ENCODE results near the gene MAST2. TPM values are rescaled to one million over a fixed set of nuclear protein-coding genes. Genes with fewer than 3 reads are reported as not detected.
"Not testable (repeated sequence)": the region's sequence is repeated elsewhere in the genome, so short reads cannot be mapped to it uniquely, and the experiment has no call there.

The MAST2 gene
- total RNA-seq, 5 donors from 2014 or later (not counting 1 experiment from before 2014, with no cell fraction given) = 7.4 to 9.7 (median 7.6) TPM

- 100% methylated on average over 1 of the region's 4 CpGs for WGBS (ENCODE audit: insufficient coverage)
- H3K27me3 ChIP-seq (replicated peaks in 1 of 2; ENCODE audit: control insufficient read depth in 2 of 2, extremely low read depth in 1 of 2, insufficient read depth in 2 of 2, low read length in 1 of 2); POLR2A ChIA-PET; H3K27me3 Mint-ChIP-seq; H3K36me3 ChIP-seq (ENCODE audit: control insufficient read depth in 2 of 2, extremely low read depth in 1 of 2, insufficient read depth in 1 of 2, low read length in 1 of 2); H3K9me3 Mint-ChIP-seq; H3K4me1 ChIP-seq (ENCODE audit: control insufficient read depth in 1 of 2, extremely low read depth in 1 of 2, insufficient read depth in 2 of 2, low read length in 2 of 2); H3K4me3 ChIP-seq (ENCODE audit: control insufficient read depth in 1 of 2, extremely low read depth in 1 of 2, low read length in 1 of 2); H3K4me3 Mint-ChIP-seq; H3K4me1 Mint-ChIP-seq; H3K27ac Mint-ChIP-seq; CTCF ChIA-PET; ATAC-seq (replicated peaks in 1 of 4); H3K27ac ChIP-seq (ENCODE audit: low read length); H3K9me3 ChIP-seq; DNase-seq: not testable (repeated sequence)
- H3K36me3 Mint-ChIP-seq = peaks cover 13% of the 10 kb centered on the region
Measured at GRCh38 chr1:45844000-45844399, 40.6 kb downstream of the MAST2 start.

- ChIA-PET POLR2A (no interaction called here), CTCF (no interaction called here)
- ATAC-seq (replicated peaks in 1 of 4) (no peak), DNase-seq (no peak)
- Mint-ChIP-seq H3K27me3 (no peaks in the 10 kb centered on the region), H3K27ac (no peak overlapping the region), H3K36me3 (peaks cover 26% of the 10 kb centered on the region), H3K9me3 (peaks cover 0 to 23% (median 11%) of the 10 kb centered on the region in 3 donors), H3K4me3 (no peak overlapping the region), H3K4me1 (peaks cover 5 to 9% (median 5%) of the 10 kb centered on the region in 3 donors)
- Histone ChIP-seq H3K4me3 (ENCODE audit: control insufficient read depth in 1 of 2, extremely low read depth in 1 of 2, low read length in 1 of 2) (no peak overlapping the region), H3K36me3 (ENCODE audit: control insufficient read depth in 2 of 2, extremely low read depth in 1 of 2, insufficient read depth in 1 of 2, low read length in 1 of 2) (no peaks in the 10 kb centered on the region), H3K9me3 (no peaks in the 10 kb centered on the region), H3K27ac (ENCODE audit: low read length) (no peak overlapping the region), H3K4me1 (ENCODE audit: control insufficient read depth in 1 of 2, extremely low read depth in 1 of 2, insufficient read depth in 2 of 2, low read length in 2 of 2) (no peaks in the 10 kb centered on the region), H3K27me3 (replicated peaks in 1 of 2; ENCODE audit: control insufficient read depth in 2 of 2, extremely low read depth in 1 of 2, insufficient read depth in 2 of 2, low read length in 1 of 2) (no peaks in the 10 kb centered on the region)
- no CpG with 5 or more reads among the region's 3 CpGs for WGBS (ENCODE audit: insufficient coverage)
Measured at GRCh38 chr1:45846931-45847330, 43.5 kb downstream of the MAST2 start.

- H3K36me3 ChIP-seq (ENCODE audit: control insufficient read depth in 2 of 2, extremely low read depth in 1 of 2, insufficient read depth in 1 of 2, low read length in 1 of 2) = no peaks in the 10 kb centered on the region
- Mint-ChIP-seq H3K4me3 (no peak overlapping the region), H3K36me3 (peaks cover 26% of the 10 kb centered on the region), H3K27me3 (no peaks in the 10 kb centered on the region), H3K4me1 (peaks cover 4 to 5% (median 4%) of the 10 kb centered on the region in 3 donors), H3K9me3 (peaks cover 0 to 23% (median 11%) of the 10 kb centered on the region in 3 donors), H3K27ac (no peak overlapping the region)
- H3K9me3 ChIP-seq = no peaks in the 10 kb centered on the region
- POLR2A ChIA-PET = no interaction called here
- ATAC-seq (replicated peaks in 1 of 4) (no peak), DNase-seq (no peak)
- no peaks in the 10 kb centered on the region for H3K27me3 ChIP-seq (replicated peaks in 1 of 2; ENCODE audit: control insufficient read depth in 2 of 2, extremely low read depth in 1 of 2, insufficient read depth in 2 of 2, low read length in 1 of 2)
- CTCF ChIA-PET = no interaction called here
- no peak overlapping the region for H3K27ac ChIP-seq (ENCODE audit: low read length)
- no peaks in the 10 kb centered on the region for H3K4me1 ChIP-seq (ENCODE audit: control insufficient read depth in 1 of 2, extremely low read depth in 1 of 2, insufficient read depth in 2 of 2, low read length in 2 of 2)
- H3K4me3 ChIP-seq (ENCODE audit: control insufficient read depth in 1 of 2, extremely low read depth in 1 of 2, low read length in 1 of 2) = no peak overlapping the region
- WGBS (ENCODE audit: insufficient coverage) = no CpG with 5 or more reads among the region's 2 CpGs
Measured at GRCh38 chr1:45848097-45848496, 44.7 kb downstream of the MAST2 start.

GRCh38 chr1:45848714-45849113 lies 45.3 kb downstream of the MAST2 start:
- POLR2A ChIA-PET = no interaction called here
- no peak for ATAC-seq (replicated peaks in 1 of 4)
- H3K27ac Mint-ChIP-seq = no peak overlapping the region

GRCh38 chr1:45850017-45850416 lies 46.6 kb downstream of the MAST2 start:
- H3K27me3 Mint-ChIP-seq = no peaks in the 10 kb centered on the region
- H3K9me3 Mint-ChIP-seq = peaks cover 0 to 23% (median 11%) of the 10 kb centered on the region in 3 donors
- Histone ChIP-seq H3K9me3 (no peaks in the 10 kb centered on the region), H3K4me1 (ENCODE audit: control insufficient read depth in 1 of 2, extremely low read depth in 1 of 2, insufficient read depth in 2 of 2, low read length in 2 of 2) (no peaks in the 10 kb centered on the region), H3K4me3 (ENCODE audit: control insufficient read depth in 1 of 2, extremely low read depth in 1 of 2, low read length in 1 of 2) (no peak overlapping the region), H3K27ac (ENCODE audit: low read length) (no peak overlapping the region), H3K36me3 (ENCODE audit: control insufficient read depth in 2 of 2, extremely low read depth in 1 of 2, insufficient read depth in 1 of 2, low read length in 1 of 2) (no peaks in the 10 kb centered on the region), H3K27me3 (replicated peaks in 1 of 2; ENCODE audit: control insufficient read depth in 2 of 2, extremely low read depth in 1 of 2, insufficient read depth in 2 of 2, low read length in 1 of 2) (no peaks in the 10 kb centered on the region)
- peaks cover 26% of the 10 kb centered on the region for H3K36me3 Mint-ChIP-seq
- ChIA-PET CTCF (no interaction called here), POLR2A (interaction anchor here in 1 of 2 donors (0.6 kb wide), 1 partner anchor 377 kb away, joined by 3 read pairs; no protein-coding TSS in a partner anchor)
- H3K4me1 Mint-ChIP-seq = no peaks in the 10 kb centered on the region
- no peak overlapping the region for H3K27ac Mint-ChIP-seq
- DNase-seq (no peak), ATAC-seq (replicated peaks in 1 of 4) (no peak)
- WGBS (ENCODE audit: insufficient coverage) = no CpG with 5 or more reads among the region's 2 CpGs
- H3K4me3 Mint-ChIP-seq = no peak overlapping the region

More at GRCh38 chr1:45848714-45849113, 45.3 kb downstream of the MAST2 start:
- Mint-ChIP-seq H3K9me3 (peaks cover 0 to 23% (median 11%) of the 10 kb centered on the region in 3 donors), H3K4me3 (no peak overlapping the region), H3K36me3 (peaks cover 26% of the 10 kb centered on the region), H3K27me3 (no peaks in the 10 kb centered on the region), H3K4me1 (no peaks in the 10 kb centered on the region)
- Histone ChIP-seq H3K4me3 (ENCODE audit: control insufficient read depth in 1 of 2, extremely low read depth in 1 of 2, low read length in 1 of 2) (no peak overlapping the region), H3K36me3 (ENCODE audit: control insufficient read depth in 2 of 2, extremely low read depth in 1 of 2, insufficient read depth in 1 of 2, low read length in 1 of 2) (no peaks in the 10 kb centered on the region), H3K27ac (ENCODE audit: low read length) (no peak overlapping the region), H3K9me3 (no peaks in the 10 kb centered on the region), H3K4me1 (ENCODE audit: control insufficient read depth in 1 of 2, extremely low read depth in 1 of 2, insufficient read depth in 2 of 2, low read length in 2 of 2) (no peaks in the 10 kb centered on the region), H3K27me3 (replicated peaks in 1 of 2; ENCODE audit: control insufficient read depth in 2 of 2, extremely low read depth in 1 of 2, insufficient read depth in 2 of 2, low read length in 1 of 2) (no peaks in the 10 kb centered on the region)
- no CpG with 5 or more reads among the region's 2 CpGs for WGBS (ENCODE audit: insufficient coverage)
- no peak for DNase-seq
- CTCF ChIA-PET = no interaction called here

GRCh38 chr1:45854724-45855123 lies 51.3 kb downstream of the MAST2 start:
- Mint-ChIP-seq H3K27ac (no peak overlapping the region), H3K4me3 (no peak overlapping the region), H3K4me1 (no peaks in the 10 kb centered on the region), H3K27me3 (no peaks in the 10 kb centered on the region), H3K36me3 (peaks cover 13% of the 10 kb centered on the region), H3K9me3 (peaks cover 0 to 15% (median 9%) of the 10 kb centered on the region in 3 donors)
- ATAC-seq (replicated peaks in 1 of 4) (no peak), DNase-seq (no peak)
- Histone ChIP-seq H3K9me3 (no peaks in the 10 kb centered on the region), H3K4me1 (ENCODE audit: control insufficient read depth in 1 of 2, extremely low read depth in 1 of 2, insufficient read depth in 2 of 2, low read length in 2 of 2) (no peaks in the 10 kb centered on the region), H3K27me3 (replicated peaks in 1 of 2; ENCODE audit: control insufficient read depth in 2 of 2, extremely low read depth in 1 of 2, insufficient read depth in 2 of 2, low read length in 1 of 2) (no peaks in the 10 kb centered on the region), H3K4me3 (ENCODE audit: control insufficient read depth in 1 of 2, extremely low read depth in 1 of 2, low read length in 1 of 2) (no peak overlapping the region), H3K36me3 (ENCODE audit: control insufficient read depth in 2 of 2, extremely low read depth in 1 of 2, insufficient read depth in 1 of 2, low read length in 1 of 2) (no peaks in the 10 kb centered on the region), H3K27ac (ENCODE audit: low read length) (no peak overlapping the region)
- POLR2A ChIA-PET = no interaction called here
- WGBS (ENCODE audit: insufficient coverage) = 100% methylated on average over 1 of the region's 1 CpG
- CTCF ChIA-PET = no interaction called here

GRCh38 chr1:45857101-45857700 lies 53.8 kb downstream of the MAST2 start:
- Mint-ChIP-seq H3K4me1 (peaks cover 0 to 5% (median 0%) of the 10 kb centered on the region in 3 donors), H3K9me3 (no peaks in the 10 kb centered on the region), H3K27me3 (no peaks in the 10 kb centered on the region), H3K27ac (no peak overlapping the region), H3K4me3 (no peak overlapping the region), H3K36me3 (peaks cover 4% of the 10 kb centered on the region)
- CTCF ChIA-PET = no interaction called here
- POLR2A ChIA-PET = interaction anchor here in 1 of 2 donors (0.7 kb wide), 1 partner anchor 429 kb away, joined by 3 read pairs; no protein-coding TSS in a partner anchor
- DNase-seq (no peak), ATAC-seq (replicated peaks in 1 of 4) (no peak)
- Histone ChIP-seq H3K4me1 (ENCODE audit: control insufficient read depth in 1 of 2, extremely low read depth in 1 of 2, insufficient read depth in 2 of 2, low read length in 2 of 2) (no peaks in the 10 kb centered on the region), H3K9me3 (no peaks in the 10 kb centered on the region), H3K4me3 (ENCODE audit: control insufficient read depth in 1 of 2, extremely low read depth in 1 of 2, low read length in 1 of 2) (no peak overlapping the region), H3K36me3 (ENCODE audit: control insufficient read depth in 2 of 2, extremely low read depth in 1 of 2, insufficient read depth in 1 of 2, low read length in 1 of 2) (no peaks in the 10 kb centered on the region), H3K27me3 (replicated peaks in 1 of 2; ENCODE audit: control insufficient read depth in 2 of 2, extremely low read depth in 1 of 2, insufficient read depth in 2 of 2, low read length in 1 of 2) (no peaks in the 10 kb centered on the region), H3K27ac (ENCODE audit: low read length) (no peak overlapping the region)

Measured in T-cell (primary cell).